ENCODE results near the gene FGF18. TPM values are rescaled to one million over a fixed set of nuclear protein-coding genes. Genes with fewer than 3 reads are reported as not detected.
"Not testable (repeated sequence)": the region's sequence is repeated elsewhere in the genome, so short reads cannot be mapped to it uniquely, and the experiment has no call there.

Gene FGF18
- total RNA-seq, 6 donors from 2014 or later = 0.44 to 4.6 (median 1.4) TPM

GRCh38 chr5:171494452-171495121 lies 75.1 kb downstream of the FGF18 start:
- peak; percentile 31 to 83 for DNase-seq
- no peaks in the 10 kb centered on the region for H3K36me3 ChIP-seq
- H3K27me3 ChIP-seq = no peaks in the 10 kb centered on the region
- TF ChIP-seq, protein P1, sequence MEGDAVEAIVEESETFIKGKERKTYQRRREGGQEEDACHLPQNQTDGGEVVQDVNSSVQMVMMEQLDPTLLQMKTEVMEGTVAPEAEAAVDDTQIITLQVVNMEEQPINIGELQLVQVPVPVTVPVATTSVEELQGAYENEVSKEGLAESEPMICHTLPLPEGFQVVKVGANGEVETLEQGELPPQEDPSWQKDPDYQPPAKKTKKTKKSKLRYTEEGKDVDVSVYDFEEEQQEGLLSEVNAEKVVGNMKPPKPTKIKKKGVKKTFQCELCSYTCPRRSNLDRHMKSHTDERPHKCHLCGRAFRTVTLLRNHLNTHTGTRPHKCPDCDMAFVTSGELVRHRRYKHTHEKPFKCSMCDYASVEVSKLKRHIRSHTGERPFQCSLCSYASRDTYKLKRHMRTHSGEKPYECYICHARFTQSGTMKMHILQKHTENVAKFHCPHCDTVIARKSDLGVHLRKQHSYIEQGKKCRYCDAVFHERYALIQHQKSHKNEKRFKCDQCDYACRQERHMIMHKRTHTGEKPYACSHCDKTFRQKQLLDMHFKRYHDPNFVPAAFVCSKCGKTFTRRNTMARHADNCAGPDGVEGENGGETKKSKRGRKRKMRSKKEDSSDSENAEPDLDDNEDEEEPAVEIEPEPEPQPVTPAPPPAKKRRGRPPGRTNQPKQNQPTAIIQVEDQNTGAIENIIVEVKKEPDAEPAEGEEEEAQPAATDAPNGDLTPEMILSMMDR (IDR thresholded peaks at IDR 0.05) = no peak
- TF ChIP-seq POLR2AphosphoS5 (IDR thresholded peaks at IDR 0.05) (no peak), POLR2A (IDR thresholded peaks at IDR 0.05) (no peak), EP300 (IDR thresholded peaks at IDR 0.05) (no peak)
- ATAC-seq (ENCODE audit: low FRiP score in 2 of 2) = peak; percentile 69 to 91
- WGBS, 2 donors = 37 to 42% methylated on average over 13 to 17 of the region's 17 CpGs
- H3K27ac ChIP-seq = peak overlapping the region; percentile 13 to 64 (median 52)
- H3K4me1 ChIP-seq = peaks cover 7 to 12% (median 7%) of the 10 kb centered on the region in 4 donors
- H3K9me3 ChIP-seq = no peaks in the 10 kb centered on the region
- no peak overlapping the region for H3K4me3 ChIP-seq

- ATAC-seq (ENCODE audit: low FRiP score in 2 of 2) = peak in 1 of 2 donors; percentile 53
- H3K4me1 ChIP-seq = peaks cover 7 to 12% (median 7%) of the 10 kb centered on the region in 4 donors
- no peak for DNase-seq
- WGBS, 2 donors = 47 to 51% methylated on average over 4 to 5 of the region's 5 CpGs
- H3K27me3 ChIP-seq = no peaks in the 10 kb centered on the region
- H3K9me3 ChIP-seq = no peaks in the 10 kb centered on the region
- TF ChIP-seq EP300 (IDR thresholded peaks at IDR 0.05) (no peak), POLR2A (IDR thresholded peaks at IDR 0.05) (no peak), POLR2AphosphoS5 (IDR thresholded peaks at IDR 0.05) (no peak)
- TF ChIP-seq, protein P1 (IDR thresholded peaks at IDR 0.05) = no peak
- no peak overlapping the region for H3K4me3 ChIP-seq
- no peaks in the 10 kb centered on the region for H3K36me3 ChIP-seq
- peak overlapping the region; percentile 13 to 64 (median 52) for H3K27ac ChIP-seq
Observed at GRCh38 chr5:171495122-171495700, 75.8 kb downstream of the FGF18 start.

DNA sequence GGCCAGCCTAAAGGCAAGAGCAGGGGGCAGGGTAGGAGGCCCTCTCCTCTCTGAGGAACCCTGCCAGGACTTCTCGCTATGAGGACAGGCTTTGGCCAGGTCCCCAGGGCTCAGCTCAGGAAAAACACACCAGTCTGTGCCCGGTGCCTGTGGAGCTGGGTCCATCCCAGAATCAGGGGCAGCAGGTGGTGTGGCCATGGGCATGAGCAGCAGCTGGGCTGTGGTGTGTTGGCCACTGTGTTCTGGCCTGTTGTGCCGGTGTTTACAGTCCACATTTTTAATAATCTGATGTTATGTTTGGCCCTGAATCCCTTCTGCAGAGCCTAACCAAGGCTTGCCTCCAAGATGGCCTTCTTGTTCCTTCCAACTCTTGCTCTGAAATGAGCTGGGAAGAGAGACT lies 77.0 kb downstream of the FGF18 start:
- ATAC-seq (ENCODE audit: low FRiP score in 2 of 2) = no peak

DNA sequence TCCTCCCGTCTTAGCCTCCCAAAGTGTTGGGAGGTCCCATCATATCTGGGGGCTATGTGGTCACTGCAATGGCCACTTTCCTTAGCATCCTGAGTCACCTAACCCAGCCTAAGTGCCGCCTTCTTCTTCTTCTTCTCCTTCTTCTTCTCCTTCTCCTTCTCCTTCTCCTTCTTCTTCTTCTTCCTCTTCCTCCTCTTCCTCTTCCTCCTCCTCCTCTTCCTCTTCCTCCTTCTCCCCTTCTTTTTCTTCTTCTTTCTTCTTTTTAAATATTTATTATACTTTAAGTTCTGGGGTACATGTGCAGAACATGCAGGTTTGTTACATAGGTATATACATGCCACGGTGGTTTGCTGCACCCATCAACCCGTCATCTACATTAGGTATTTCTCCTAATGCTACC lies 78.0 kb downstream of the FGF18 start:
- DNase-seq; H3K36me3 ChIP-seq; H3K27me3 ChIP-seq; H3K27ac ChIP-seq; H3K4me3 ChIP-seq; H3K9me3 ChIP-seq; ATAC-seq (ENCODE audit: low FRiP score in 2 of 2): not testable (repeated sequence)
- WGBS, 2 donors = 88 to 93% methylated on average over 4 of the region's 4 CpGs
- peaks cover 7 to 12% (median 7%) of the 10 kb centered on the region in 4 donors for H3K4me1 ChIP-seq

More for the DNA sequence above, 77.0 kb downstream of the FGF18 start:
- no peak for DNase-seq
- 88% methylated on average over 3 of the region's 3 CpGs; no CpG with 5 or more reads in 1 of the 2 donors for WGBS, 2 donors
- no peaks in the 10 kb centered on the region for H3K9me3 ChIP-seq
- no peak for TF ChIP-seq POLR2AphosphoS5 (IDR thresholded peaks at IDR 0.05)
- TF ChIP-seq, protein P1 (IDR thresholded peaks at IDR 0.05) = no peak
- no peak for TF ChIP-seq EP300 (IDR thresholded peaks at IDR 0.05)
- no peak for TF ChIP-seq POLR2A (IDR thresholded peaks at IDR 0.05)
- H3K27me3 ChIP-seq = no peaks in the 10 kb centered on the region
- no peaks in the 10 kb centered on the region for H3K36me3 ChIP-seq
- no peak overlapping the region for H3K4me3 ChIP-seq
- peaks cover 7 to 12% (median 7%) of the 10 kb centered on the region in 4 donors for H3K4me1 ChIP-seq
- H3K27ac ChIP-seq = no peak overlapping the region

DNA sequence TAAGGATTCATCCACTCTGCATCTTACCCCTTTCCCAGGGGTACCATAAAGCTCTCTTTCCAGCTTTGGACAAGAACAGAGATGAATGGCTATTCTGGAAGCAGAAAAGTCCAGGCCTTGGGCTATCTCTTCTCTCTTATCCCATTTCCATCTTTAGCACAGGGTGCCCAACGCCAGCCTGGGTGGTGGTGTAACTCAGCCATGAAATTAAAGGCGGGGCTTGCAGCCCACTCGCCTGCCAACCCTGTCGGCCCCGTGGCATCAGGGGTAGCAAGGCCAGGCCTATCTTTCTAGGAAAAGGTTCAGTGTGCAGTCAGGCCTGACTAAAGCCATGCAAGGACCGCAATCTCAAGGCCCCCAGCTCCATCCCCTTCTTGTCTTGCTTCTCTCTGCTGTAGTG lies 78.7 kb downstream of the FGF18 start:
- no peak for TF ChIP-seq EP300 (IDR thresholded peaks at IDR 0.05)
- TF ChIP-seq, protein P1 (IDR thresholded peaks at IDR 0.05) = no peak
- no peak for TF ChIP-seq POLR2A (IDR thresholded peaks at IDR 0.05)
- no peak for TF ChIP-seq POLR2AphosphoS5 (IDR thresholded peaks at IDR 0.05)
- H3K9me3 ChIP-seq = no peaks in the 10 kb centered on the region
- H3K27ac ChIP-seq = no peak overlapping the region
- no peaks in the 10 kb centered on the region for H3K36me3 ChIP-seq
- no peaks in the 10 kb centered on the region for H3K27me3 ChIP-seq
- ATAC-seq (ENCODE audit: low FRiP score in 2 of 2) (no peak), DNase-seq (no peak)
- peaks cover 7 to 12% (median 7%) of the 10 kb centered on the region in 4 donors for H3K4me1 ChIP-seq
- 71 to 85% methylated on average over 3 to 6 of the region's 6 CpGs for WGBS, 2 donors
- no peak overlapping the region for H3K4me3 ChIP-seq

Data from upper lobe of left lung (tissue), 6 donors.